ENCODE measurements around the gene PLEKHO2. TPM values are rescaled to one million over a fixed set of nuclear protein-coding genes. Genes with fewer than 3 reads are reported as not detected.

Gene PLEKHO2
- total and polyA plus RNA-seq, 2 of the 13 experiments (the other 11 are each of a cell fraction or from before 2014, with no cell fraction given), result 3.8 to 4.8 TPM

GRCh38 chr15:64898406-64898805, 56.7 kb downstream of the PLEKHO2 start:
- in situ Hi-C loops (cut with HindIII; ENCODE audit: extremely low pct_ligation_motif_present, low pct_unique_long_range_greater_than_20kb) (no loop called here), intact Hi-C loops (cut with micrococcal nuclease; ENCODE audit: unreplicated experiment) (no loop called here)
- Histone ChIP-seq H2AFZ (ENCODE audit: low read length) (no peak overlapping the region), H3K79me2 (ENCODE audit: insufficient read depth, low read length) (no peaks in the 10 kb centered on the region), H3K9me3 (ENCODE audit: low read length) (peaks cover 13% of the 10 kb centered on the region), H3K27me3 (ENCODE audit: control insufficient read depth in 1 of 2, insufficient read depth in 2 of 2, low read length in 2 of 2) (peaks cover 0 to 13% of the 10 kb centered on the region in 2 experiments; a peak in 3 of 5 replicates), H3K4me1 (ENCODE audit: insufficient read depth, low read length) (peaks cover 48% of the 10 kb centered on the region), H3K27ac (ENCODE audit: extremely low read length, insufficient read depth, low read length) (no peak overlapping the region), H3K9ac (ENCODE audit: insufficient read depth, low read depth, low read length) (no peak overlapping the region), H3K4me2 (ENCODE audit: low read depth, low read length) (no peak overlapping the region), H4K20me1 (ENCODE audit: insufficient read depth, low read length) (no peaks in the 10 kb centered on the region), H3K4me3 (replicated peaks in 1 of 3; ENCODE audit: insufficient read depth in 1 of 3, low read depth in 2 of 3, low read length in 3 of 3) (no peak overlapping the region), H3K36me3 (replicated peaks in 1 of 2; ENCODE audit: control insufficient read depth in 1 of 2, insufficient read depth in 2 of 2, low read length in 2 of 2) (no peaks in the 10 kb centered on the region)
- POLR2A ChIA-PET, result no interaction called here
- FAIRE-seq (no peak), DNase-seq (ENCODE audit: low spot score) (no peak), ATAC-seq (no peak)
- CTCF ChIA-PET (ENCODE audit: low intra/inter-chr PET ratio, low total read pairs), result no interaction called here
- WGBS (ENCODE audit: low lambda C conversion rate), result 30% methylated on average over 4 of the region's 4 CpGs
- TF ChIP-seq ZKSCAN1 (IDR thresholded peaks at IDR 0.05; ENCODE audit: low read length) (no peak), SRY (CRISPR knock-in tag; IDR thresholded peaks at IDR 0.05) (no peak), ZNF383 (CRISPR knock-in tag; IDR thresholded peaks at IDR 0.05; ENCODE audit: borderline replicate concordance) (no peak), JUND (CRISPR knock-in tag; IDR thresholded peaks at IDR 0.05) (no peak), ZNF367 (CRISPR knock-in tag; IDR thresholded peaks at IDR 0.05; ENCODE audit: borderline replicate concordance) (no peak), TAF15 (IDR thresholded peaks at IDR 0.05; ENCODE audit: low read depth, low read length, poor library complexity, severe bottlenecking) (no peak), SKI (IDR thresholded peaks at IDR 0.05; ENCODE audit: partially characterized antibody) (no peak), DMAP1 (CRISPR knock-in tag; IDR thresholded peaks at IDR 0.05) (no peak), ZNF562 (CRISPR knock-in tag; IDR thresholded peaks at IDR 0.05; ENCODE audit: borderline replicate concordance) (no peak), ZFP91 (CRISPR knock-in tag; IDR thresholded peaks at IDR 0.05; ENCODE audit: borderline replicate concordance) (no peak), ZBTB42 (CRISPR knock-in tag; IDR thresholded peaks at IDR 0.05) (no peak), HOXA9 (CRISPR knock-in tag; IDR thresholded peaks at IDR 0.05; ENCODE audit: borderline replicate concordance) (no peak), ZNF276 (CRISPR knock-in tag; IDR thresholded peaks at IDR 0.05; ENCODE audit: low read depth) (no peak), ZNF138 (CRISPR knock-in tag; IDR thresholded peaks at IDR 0.05; ENCODE audit: low read depth) (no peak), NRL (CRISPR knock-in tag; IDR thresholded peaks at IDR 0.05; ENCODE audit: borderline replicate concordance) (no peak), ZNF672 (CRISPR knock-in tag; IDR thresholded peaks at IDR 0.05) (no peak), AGO1 (IDR thresholded peaks at IDR 0.05; ENCODE audit: low read depth, low read length, poor library complexity, severe bottlenecking) (no peak), ZNF256 (CRISPR knock-in tag; conservative IDR thresholded peaks at IDR 0.05) (no peak)
- TF ChIP-seq, protein P1, sequence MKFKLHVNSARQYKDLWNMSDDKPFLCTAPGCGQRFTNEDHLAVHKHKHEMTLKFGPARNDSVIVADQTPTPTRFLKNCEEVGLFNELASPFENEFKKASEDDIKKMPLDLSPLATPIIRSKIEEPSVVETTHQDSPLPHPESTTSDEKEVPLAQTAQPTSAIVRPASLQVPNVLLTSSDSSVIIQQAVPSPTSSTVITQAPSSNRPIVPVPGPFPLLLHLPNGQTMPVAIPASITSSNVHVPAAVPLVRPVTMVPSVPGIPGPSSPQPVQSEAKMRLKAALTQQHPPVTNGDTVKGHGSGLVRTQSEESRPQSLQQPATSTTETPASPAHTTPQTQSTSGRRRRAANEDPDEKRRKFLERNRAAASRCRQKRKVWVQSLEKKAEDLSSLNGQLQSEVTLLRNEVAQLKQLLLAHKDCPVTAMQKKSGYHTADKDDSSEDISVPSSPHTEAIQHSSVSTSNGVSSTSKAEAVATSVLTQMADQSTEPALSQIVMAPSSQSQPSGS (CRISPR knock-in tag; IDR thresholded peaks at IDR 0.05), result no peak
- TF ChIP-seq, protein P2, sequence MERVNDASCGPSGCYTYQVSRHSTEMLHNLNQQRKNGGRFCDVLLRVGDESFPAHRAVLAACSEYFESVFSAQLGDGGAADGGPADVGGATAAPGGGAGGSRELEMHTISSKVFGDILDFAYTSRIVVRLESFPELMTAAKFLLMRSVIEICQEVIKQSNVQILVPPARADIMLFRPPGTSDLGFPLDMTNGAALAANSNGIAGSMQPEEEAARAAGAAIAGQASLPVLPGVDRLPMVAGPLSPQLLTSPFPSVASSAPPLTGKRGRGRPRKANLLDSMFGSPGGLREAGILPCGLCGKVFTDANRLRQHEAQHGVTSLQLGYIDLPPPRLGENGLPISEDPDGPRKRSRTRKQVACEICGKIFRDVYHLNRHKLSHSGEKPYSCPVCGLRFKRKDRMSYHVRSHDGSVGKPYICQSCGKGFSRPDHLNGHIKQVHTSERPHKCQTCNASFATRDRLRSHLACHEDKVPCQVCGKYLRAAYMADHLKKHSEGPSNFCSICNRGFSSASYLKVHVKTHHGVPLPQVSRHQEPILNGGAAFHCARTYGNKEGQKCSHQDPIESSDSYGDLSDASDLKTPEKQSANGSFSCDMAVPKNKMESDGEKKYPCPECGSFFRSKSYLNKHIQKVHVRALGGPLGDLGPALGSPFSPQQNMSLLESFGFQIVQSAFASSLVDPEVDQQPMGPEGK (CRISPR knock-in tag; IDR thresholded peaks at IDR 0.05), result no peak
- BruUV-seq (replicated peaks), result no TSS peak
